ENCODE data around the gene SETD1A.

- no peak for TF ChIP-seq POU2F2 (IDR thresholded peaks at IDR 0.05; ENCODE audit: low read depth, low read length)
- no peak for TF ChIP-seq POLR2AphosphoS5 (IDR thresholded peaks at IDR 0.05; ENCODE audit: low read depth, low read length)
- no peak for TF ChIP-seq TAF1 (IDR thresholded peaks at IDR 0.05; ENCODE audit: low read depth, low read length)
These were observed 50.1 kb downstream of the SETD1A start for GRCh38 chr16:31007684-31008083.
